ENCODE data around the gene ENDOV.

The ENDOV gene

GRCh38 chr17:80415626-80416137 is 715 bp downstream of the ENDOV start:
- DNase-seq, result no peak

GRCh38 chr17:80416260-80416939 is 1.4 kb downstream of the ENDOV start:
- DNase-seq, result no peak

GRCh38 chr17:80416940-80417293 is 1.9 kb downstream of the ENDOV start:
- no peak for DNase-seq

GRCh38 chr17:80418589-80418988 is 3.6 kb downstream of the ENDOV start:
- DNase-seq, result no peak

- DNase-seq, result no peak
Measured at GRCh38 chr17:80419255-80419654, 4.3 kb downstream of the ENDOV start.

- DNase-seq, result no peak
Measured at GRCh38 chr17:80421381-80422090, 6.6 kb downstream of the ENDOV start.

- DNase-seq, result no peak
Measured at GRCh38 chr17:80422276-80422675, 7.3 kb downstream of the ENDOV start.

GRCh38 chr17:80422981-80423380 is 8.0 kb downstream of the ENDOV start:
- DNase-seq, result no peak

GRCh38 chr17:80423536-80424225 is 8.7 kb downstream of the ENDOV start:
- no peak for DNase-seq

- DNase-seq, result no peak
Measured at GRCh38 chr17:80424261-80424660, 9.3 kb downstream of the ENDOV start.

- DNase-seq, result no peak
Measured at GRCh38 chr17:80424878-80425765, 10.2 kb downstream of the ENDOV start.

GRCh38 chr17:80425835-80426426 is 11.0 kb downstream of the ENDOV start:
- DNase-seq, result no peak

- peak in 45 of 51 donors; percentile 14 to 79 (median 50) for DNase-seq
Measured at GRCh38 chr17:80426671-80427326, 11.8 kb downstream of the ENDOV start.

- no peak for DNase-seq
Measured at GRCh38 chr17:80427366-80428282, 12.7 kb downstream of the ENDOV start.

GRCh38 chr17:80428363-80428762 is 13.4 kb downstream of the ENDOV start:
- no peak for DNase-seq

GRCh38 chr17:80428796-80429195 is 13.8 kb downstream of the ENDOV start:
- DNase-seq, result no peak

- no peak for DNase-seq
Measured at GRCh38 chr17:80429356-80430275, 14.6 kb downstream of the ENDOV start.

Measured in hypothalamus (tissue), 51 donors.